ENCODE data around the gene HMCES.

GRCh38 chr3:129324855-129325254 is 46.2 kb downstream of the HMCES start:
- TF ChIP-seq CTCF (IDR thresholded peaks at IDR 0.05 in 8 of 11, conservative IDR thresholded peaks at IDR 0.05 in 3 of 11) (no peak), POLR2AphosphoS5 (IDR thresholded peaks at IDR 0.05) (no peak), POLR2A (IDR thresholded peaks at IDR 0.05) (no peak)

Measured in spleen (tissue), 7 donors.